HL-60 (cell line): ENCODE results near the gene ARSG.
"Not testable (repeated sequence)": the region's sequence is repeated elsewhere in the genome, so short reads cannot be mapped to it uniquely, and the experiment has no call there.

Experiments
- CTCF ChIP-seq: IDR thresholded peaks from one replicate; pipeline ENCODE4 v1.5.1; 2011; ENCODE audit warnings: low read length, control low read depth, inconsistent platforms; ENCODE audit not compliant: insufficient read depth
- GABPA ChIP-seq: IDR thresholded peaks from 2 replicates; pipeline ENCODE4 v1.6.1; 2012; ENCODE audit warnings: low read depth
- POLR2AphosphoS5 ChIP-seq: IDR thresholded peaks from 2 replicates; pipeline ENCODE4 v1.6.1; 2012; ENCODE audit warnings: low read depth
- SPI1 ChIP-seq: IDR thresholded peaks from 2 replicates; pipeline ENCODE4 v1.6.1; 2012; ENCODE audit warnings: low read depth, mild to moderate bottlenecking, borderline replicate concordance

- TF ChIP-seq POLR2AphosphoS5, CTCF, GABPA, SPI1: not testable (repeated sequence)
Observed at GRCh38 chr17:68352671-68353070, 61.4 kb downstream of the ARSG start.
